HG02678 (cell line): ENCODE data around the gene FRMD8.
A peak's percentile ranks its signal among the peaks of the same experiment; 100 is the strongest.

Source experiments
- ATAC-seq: cut with Tn5 transposase; IDR thresholded peaks from one replicate; pipeline ENCODE4 v1.9.1; 2021; ENCODE audit warnings: mild to moderate bottlenecking, moderate library complexity; ENCODE audit not compliant: unreplicated experiment

Gene FRMD8

DNA sequence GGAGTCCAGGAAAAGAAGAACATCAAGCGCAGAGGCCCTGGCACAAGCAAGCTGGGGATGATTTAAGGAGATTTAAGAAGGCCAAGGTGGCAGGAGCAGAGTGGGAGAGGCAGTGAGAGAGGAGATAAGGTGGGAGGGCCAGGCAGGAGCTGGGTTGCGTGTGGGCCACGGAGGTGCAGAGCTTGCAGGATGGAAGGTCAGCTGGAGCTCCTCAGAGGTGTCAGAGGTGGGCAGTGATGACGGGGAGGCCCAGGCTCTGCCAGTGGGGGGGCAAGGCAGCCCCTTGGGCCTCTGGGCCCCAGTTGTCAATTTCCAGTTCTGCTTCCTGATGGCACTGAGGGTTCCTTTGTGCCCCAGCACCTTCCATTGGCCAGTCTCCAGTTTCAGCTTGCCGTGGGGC is 6.5 kb downstream of the FRMD8 start:
- no peak for ATAC-seq

DNA sequence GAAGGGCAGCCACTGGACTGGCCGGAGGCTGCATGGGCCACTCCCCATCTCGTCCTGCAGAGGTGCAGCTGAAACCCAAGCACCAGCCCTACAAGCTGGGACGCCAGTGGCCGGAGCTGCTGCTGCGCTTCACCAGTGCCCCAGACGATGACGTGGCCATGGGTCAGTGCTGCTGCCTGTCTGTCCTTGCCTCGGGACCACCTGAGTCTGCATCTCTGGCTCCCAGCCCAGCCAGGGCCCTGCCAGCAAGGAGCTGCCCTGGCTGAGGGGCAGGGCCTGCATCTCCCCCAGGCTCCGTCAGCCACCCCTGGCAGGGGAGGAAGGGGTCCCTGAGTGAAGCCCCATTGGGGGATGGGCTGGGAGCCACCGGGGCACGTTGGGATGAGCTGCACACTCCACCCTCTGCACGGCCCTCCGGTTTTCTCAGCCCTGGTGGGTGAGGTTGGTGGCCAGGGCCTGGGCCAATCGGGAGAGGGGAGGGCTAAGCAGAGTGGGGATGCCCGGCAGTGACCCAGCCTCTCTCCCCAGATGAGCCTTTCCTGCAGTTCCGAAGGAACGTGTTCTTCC is 7.2 kb downstream of the FRMD8 start:
- no peak for ATAC-seq

- no peak for ATAC-seq
Observed at GRCh38 chr11:65394125-65394536, 7.7 kb downstream of the FRMD8 start.

DNA sequence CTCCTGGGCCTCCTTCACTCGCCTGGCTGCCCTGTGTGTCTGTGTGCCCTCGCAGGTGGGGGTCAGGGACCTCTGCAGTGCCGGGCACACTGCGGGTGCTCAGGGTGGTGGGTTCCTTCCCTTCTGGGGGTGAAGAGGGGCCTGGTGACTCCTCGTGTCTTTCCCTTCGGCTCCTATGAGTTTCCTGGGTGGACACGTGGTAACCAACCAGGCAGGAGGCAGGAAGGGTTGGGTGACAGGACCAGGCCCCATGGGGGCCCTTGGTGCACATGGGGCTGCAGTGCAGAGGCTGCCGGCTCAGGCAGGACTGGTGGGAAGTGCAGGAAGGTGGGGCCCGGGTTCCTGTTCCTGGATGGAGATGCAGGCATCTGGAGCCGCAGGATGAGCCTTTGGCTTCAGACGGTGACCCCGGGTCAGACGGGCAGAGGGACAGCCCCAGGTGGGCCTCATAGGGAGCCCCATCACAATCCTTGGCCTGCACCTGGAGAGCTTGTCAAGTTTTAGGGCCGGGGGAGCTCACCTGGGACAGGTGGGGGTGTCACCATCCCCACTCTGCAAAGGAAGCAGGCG is 9.6 kb downstream of the FRMD8 start:
- ATAC-seq, result no peak

GRCh38 chr11:65396769-65397745 is 10.6 kb downstream of the FRMD8 start:
- no peak for ATAC-seq

GRCh38 chr11:65398362-65398910 is 12.0 kb downstream of the FRMD8 start:
- ATAC-seq, result no peak

DNA sequence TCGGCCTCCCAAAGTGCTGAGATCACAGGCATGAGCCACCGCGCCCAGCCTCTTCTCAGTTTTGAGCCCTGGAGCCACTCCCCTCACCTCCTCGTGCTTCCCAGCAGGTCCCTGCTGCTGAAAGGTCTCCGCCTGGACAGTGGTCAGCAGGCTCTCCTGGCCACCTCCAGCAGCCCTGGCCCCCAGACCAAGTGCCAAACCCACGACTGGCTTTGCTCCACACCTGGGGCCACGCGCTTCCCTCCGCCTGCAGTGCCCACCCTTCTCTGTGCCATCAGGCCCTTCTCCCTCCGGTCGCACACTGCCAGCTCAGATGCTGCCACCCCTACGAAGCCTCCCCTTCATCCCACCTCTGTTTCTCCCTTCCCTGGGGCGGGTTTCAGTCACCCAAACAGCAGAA is 12.8 kb downstream of the FRMD8 start:
- ATAC-seq, result no peak

GRCh38 chr11:65399845-65400244 is 13.4 kb downstream of the FRMD8 start:
- ATAC-seq, result no peak

DNA sequence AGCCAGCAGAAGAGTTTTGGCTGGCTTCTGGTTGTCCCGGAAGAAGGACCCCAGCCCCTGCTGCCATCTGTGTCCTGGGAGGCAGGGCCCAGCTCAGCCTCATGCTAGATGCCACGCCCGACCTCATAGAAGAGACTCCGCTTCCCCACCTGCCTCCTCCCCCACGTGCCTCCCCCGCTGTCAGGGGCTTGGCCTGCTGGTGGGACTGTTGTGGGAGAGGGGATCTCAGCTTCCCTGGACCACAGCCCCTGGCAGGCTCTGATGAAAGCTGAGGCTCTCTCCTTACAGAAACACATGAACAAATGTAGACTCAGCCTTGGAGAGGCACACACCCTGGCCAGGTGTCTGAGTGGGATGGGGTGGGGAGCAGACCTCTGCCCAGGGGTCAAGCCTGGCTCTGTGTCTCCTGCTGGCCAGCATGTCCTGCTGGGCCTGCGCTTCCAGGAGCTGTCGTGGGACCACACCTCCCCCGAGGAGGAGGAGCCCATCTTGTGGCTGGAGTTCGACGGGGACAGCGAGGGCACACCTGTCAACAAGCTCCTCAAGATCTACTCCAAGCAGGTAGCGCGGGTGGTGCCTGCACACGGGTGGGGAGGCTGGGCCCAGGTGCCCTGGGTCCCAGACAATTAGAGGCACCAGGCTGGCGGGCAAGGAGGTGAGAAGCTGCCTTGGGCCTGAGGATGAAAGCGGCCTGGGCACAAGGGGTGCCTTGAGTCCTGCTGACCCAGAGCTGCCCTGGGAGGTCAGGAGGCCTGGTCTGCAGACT is 14.1 kb downstream of the FRMD8 start:
- no peak for ATAC-seq

DNA sequence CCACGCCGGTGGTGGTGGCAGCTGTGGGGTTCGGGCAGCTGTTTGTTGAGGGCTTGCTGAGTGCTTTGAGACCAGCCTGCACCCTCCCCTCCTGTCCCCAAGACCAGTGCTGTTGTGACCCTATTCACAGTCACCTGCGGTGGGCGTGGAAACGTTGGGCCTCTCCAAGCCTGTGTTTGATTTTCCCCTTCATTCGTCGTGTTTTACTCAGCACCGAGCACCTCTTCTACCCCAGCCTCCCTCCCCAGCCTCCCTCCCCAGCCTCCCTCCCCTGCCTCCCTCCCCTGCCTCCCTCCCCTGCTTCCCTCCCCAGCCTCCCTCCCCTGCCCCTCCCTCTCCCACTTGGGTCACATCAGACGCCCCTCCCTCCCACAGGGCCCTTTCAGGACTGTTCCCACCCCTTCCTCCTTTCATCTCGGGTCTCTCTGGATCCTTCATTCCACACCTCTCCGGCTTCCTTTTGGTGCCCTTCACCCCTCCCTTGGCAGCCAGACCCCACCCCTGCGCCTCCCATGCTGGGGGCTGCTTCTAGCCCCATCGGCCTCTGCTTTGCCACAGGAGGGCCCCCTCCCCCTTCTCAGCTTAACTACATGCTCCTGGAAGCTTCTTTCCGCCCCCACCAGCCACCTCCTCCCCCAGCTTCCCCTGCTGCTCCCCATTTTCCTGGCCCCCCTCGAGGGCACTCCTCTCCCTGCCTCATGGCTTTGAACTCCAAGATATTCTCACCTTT is 14.8 kb downstream of the FRMD8 start:
- ATAC-seq, result no peak

GRCh38 chr11:65401803-65402248 is 15.4 kb downstream of the FRMD8 start:
- no peak for ATAC-seq

DNA sequence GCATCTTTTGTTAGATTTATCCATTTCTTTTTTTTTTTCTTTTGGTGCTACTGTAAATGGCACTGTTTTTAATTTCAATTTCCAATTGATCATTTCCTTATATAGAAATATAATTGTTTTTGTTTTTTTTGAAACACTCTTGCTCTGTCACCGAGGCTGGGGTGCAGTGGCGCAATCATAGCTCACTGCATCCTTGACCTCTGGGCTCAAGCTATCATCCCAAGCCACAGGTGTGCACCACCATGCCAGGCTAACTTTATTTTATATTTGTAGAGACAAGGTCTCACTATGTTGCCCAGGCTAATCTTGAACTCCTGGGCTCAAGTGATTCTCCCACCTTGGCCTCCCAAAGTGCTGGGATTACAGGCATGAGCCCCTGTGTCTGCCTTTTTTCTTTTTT is 16.4 kb downstream of the FRMD8 start:
- ATAC-seq, result no peak

GRCh38 chr11:65403607-65404121 is 17.2 kb downstream of the FRMD8 start:
- ATAC-seq, result peak; percentile 49

DNA sequence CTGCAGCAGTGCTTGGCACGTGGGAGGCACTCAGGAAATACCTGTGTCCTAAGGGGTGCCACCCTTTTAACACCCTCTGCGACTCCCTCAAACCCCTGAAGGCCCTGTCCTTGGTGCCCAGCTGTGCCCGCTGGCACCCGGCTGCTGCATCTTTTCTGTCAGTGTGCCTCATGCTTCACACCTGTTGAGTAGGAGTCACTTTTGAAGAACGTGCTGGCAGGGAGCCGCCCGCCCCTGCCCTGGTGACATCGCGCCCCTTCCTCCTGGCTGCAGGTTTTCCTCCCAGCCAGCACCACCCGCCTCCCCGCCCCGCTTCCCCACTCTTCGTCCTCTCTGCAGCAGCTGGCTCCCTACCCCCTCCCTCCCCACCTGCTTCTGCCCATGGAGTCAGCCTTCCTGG is 17.8 kb downstream of the FRMD8 start:
- ATAC-seq, result no peak

GRCh38 chr11:65404638-65405339 is 18.4 kb downstream of the FRMD8 start:
- ATAC-seq, result no peak

DNA sequence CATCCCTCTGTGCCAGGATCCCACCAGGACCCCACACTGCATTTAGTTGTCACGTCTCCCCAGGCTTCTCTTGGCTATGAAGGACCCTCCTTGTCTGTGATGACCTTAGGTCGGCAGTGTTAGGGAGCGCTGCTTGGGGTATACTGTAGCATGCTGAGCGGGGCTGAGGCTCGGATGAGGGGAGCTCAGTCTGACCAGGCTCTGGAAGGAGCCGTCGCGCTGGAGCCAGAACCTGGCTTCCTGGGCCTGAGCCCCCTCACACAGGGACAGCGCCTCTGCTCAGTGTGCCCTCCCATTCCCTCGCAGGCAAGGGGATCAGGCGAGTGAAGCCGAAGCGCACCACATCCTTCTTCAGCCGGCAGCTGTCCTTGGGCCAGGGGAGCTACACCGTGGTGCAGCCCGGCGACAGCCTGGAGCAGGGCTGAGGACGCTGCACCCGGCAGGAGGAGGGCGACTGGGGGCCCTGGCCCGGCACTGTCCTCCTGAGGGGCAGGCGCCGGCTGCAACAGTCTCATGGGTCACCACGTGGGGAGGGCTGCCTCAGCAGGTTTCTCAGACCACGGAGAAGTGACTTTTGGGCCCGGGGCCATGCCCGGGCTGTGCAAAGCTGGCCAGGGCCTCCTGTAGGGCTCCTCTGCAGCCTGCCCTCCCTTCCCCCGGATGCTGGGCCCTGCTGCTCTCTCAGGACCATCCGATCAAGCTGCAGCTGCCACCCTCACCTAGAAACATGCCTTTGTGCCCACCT is 24.7 kb downstream of the FRMD8 start:
- no peak for ATAC-seq

DNA sequence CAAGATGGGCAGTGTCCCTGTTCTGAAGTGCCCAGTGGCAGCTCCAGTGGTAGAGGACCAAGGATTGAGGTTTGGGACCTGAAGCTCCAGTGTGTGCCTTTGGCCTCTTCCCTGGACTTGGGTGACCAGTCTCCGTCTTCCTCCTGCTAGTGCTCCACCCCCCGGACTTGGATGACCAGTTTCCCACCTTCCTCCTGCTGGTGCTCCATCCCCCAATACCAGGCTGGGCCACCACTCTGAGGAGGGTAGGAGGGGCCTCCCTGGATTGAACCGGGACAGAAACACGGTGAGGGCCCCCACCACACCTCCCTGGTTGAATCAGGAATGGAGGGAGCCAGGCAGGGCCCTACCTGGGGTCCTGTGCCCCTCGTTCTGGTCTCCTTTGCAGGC is 25.2 kb downstream of the FRMD8 start:
- no peak for ATAC-seq

- ATAC-seq, result no peak
Observed at GRCh38 chr11:65412271-65413076, 26.0 kb downstream of the FRMD8 start.
